HFF-Myc (cell line): ENCODE measurements around the gene MCTP1.

Experiments used
- DNase-seq: peaks from one replicate; pipeline ENCODE4 v3.0.0-alpha.2; 2011; ENCODE audit warnings: low read depth; ENCODE audit errors: extremely low read depth
- H3K4me3 ChIP-seq: replicated peaks from 2 replicates; pipeline ENCODE4 v1.5.1; 2011; ENCODE audit warnings: low read depth, mild to moderate bottlenecking, control low read depth, low read length
- TF ChIP-seq, protein P1 (sequence below): IDR thresholded peaks from 2 replicates; pipeline ENCODE4 v1.5.1; 2012; ENCODE audit warnings: mild to moderate bottlenecking, low read depth, low read length, control low read depth; ENCODE audit errors: missing control alignments

Gene MCTP1

DNA sequence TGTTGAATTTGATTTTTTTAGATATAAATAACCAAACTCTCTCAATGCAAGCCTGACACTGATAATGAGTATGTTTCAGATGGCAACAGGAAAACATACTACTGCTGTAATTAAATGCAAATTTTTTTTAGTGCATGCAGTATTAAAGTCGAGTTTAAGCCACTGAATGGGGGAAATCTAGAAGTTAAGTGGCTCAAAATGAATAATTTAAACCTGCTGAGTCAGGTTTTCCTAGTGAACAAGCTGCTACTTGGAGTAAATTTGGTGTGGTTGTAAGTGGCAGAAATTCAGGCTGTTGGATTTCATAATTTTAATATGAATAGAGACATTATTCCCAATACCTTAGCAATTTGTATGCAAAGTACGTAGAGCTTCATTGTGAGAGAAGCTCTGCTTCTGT is 544.6 kb downstream of the MCTP1 start:
- TF ChIP-seq, protein P1, sequence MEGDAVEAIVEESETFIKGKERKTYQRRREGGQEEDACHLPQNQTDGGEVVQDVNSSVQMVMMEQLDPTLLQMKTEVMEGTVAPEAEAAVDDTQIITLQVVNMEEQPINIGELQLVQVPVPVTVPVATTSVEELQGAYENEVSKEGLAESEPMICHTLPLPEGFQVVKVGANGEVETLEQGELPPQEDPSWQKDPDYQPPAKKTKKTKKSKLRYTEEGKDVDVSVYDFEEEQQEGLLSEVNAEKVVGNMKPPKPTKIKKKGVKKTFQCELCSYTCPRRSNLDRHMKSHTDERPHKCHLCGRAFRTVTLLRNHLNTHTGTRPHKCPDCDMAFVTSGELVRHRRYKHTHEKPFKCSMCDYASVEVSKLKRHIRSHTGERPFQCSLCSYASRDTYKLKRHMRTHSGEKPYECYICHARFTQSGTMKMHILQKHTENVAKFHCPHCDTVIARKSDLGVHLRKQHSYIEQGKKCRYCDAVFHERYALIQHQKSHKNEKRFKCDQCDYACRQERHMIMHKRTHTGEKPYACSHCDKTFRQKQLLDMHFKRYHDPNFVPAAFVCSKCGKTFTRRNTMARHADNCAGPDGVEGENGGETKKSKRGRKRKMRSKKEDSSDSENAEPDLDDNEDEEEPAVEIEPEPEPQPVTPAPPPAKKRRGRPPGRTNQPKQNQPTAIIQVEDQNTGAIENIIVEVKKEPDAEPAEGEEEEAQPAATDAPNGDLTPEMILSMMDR, result no peak
- H3K4me3 ChIP-seq, result no peak overlapping the region
- no peak for DNase-seq

DNA sequence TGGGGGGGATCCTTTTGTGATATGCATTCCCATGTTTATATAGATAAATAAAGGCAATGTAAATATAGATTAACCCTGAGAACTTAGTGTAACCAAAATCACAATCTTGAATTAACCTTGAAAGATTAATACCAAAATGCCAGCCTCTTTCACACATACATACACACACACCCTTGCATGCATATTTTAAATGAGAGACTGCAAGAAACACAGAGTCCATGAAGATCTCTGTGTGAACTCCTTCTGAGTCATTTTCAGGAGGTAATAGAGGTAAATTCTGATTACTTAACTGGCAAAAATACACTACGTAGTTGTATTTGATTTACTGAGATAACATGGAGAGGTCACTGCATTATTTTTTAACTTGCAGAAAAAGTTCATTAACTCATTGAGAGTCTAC is 548.4 kb downstream of the MCTP1 start:
- H3K4me3 ChIP-seq, result no peak overlapping the region
- no peak for DNase-seq
- TF ChIP-seq, protein P1, result no peak

DNA sequence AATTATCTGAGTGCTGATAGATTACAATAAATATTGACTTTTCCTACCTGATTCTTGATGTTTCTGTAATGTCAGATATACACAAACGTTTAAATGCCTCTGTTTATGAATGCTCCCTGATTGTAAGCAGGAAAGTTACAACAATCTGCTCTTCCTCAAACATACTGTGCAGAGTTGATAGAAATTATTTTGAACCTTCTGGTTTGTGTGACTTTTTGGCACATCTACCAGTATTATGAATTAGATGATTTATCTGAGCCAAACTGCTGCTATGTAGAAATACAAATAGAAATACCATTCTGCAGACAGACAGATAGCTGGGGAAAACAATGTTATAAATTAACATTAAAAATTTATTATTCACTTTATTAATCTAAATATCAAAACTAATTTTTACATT is 553.4 kb downstream of the MCTP1 start:
- H3K4me3 ChIP-seq, result no peak overlapping the region
- TF ChIP-seq, protein P1, result no peak
- DNase-seq, result no peak

DNA sequence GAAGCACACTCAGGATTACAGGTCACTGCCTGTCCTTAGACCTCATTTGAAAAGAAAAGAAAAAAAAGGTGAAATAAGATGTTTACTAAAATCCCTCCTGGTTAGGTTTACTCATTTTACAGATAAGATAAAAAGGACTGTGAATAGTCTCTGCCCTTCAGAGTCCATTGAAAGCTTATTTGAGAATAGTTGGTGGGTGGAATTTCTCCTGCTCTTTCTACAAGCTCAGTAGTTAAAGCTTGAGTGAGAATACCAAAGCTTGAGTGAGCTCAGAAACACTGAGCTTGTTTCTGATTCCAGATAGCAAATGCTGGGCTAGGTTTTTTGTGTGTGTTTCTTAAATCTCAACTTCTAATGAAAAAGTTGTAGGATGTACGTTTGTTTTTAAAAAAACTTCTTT is 559.8 kb downstream of the MCTP1 start:
- TF ChIP-seq, protein P1, result no peak
- DNase-seq, result no peak
- no peak overlapping the region for H3K4me3 ChIP-seq

DNA sequence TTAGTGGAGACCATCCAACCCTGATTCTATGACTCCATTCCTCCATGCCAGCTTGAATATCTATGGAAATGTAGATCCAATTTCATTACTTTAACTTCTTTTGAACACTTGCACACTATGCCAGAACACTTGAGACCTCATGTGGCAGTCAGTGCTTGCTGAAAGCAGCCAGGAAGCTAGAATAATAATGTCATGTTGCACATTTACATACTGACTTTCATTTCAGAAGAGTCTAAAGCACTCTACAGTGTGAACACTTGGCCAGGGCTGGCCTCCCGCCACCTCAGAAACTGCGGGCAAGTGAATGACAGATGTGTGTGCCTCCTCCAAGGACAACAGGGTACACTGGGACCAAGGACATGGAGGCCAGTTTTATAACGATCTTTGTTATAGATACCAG is 569.1 kb downstream of the MCTP1 start:
- H3K4me3 ChIP-seq, result no peak overlapping the region
- DNase-seq, result no peak
- TF ChIP-seq, protein P1, result no peak

DNA sequence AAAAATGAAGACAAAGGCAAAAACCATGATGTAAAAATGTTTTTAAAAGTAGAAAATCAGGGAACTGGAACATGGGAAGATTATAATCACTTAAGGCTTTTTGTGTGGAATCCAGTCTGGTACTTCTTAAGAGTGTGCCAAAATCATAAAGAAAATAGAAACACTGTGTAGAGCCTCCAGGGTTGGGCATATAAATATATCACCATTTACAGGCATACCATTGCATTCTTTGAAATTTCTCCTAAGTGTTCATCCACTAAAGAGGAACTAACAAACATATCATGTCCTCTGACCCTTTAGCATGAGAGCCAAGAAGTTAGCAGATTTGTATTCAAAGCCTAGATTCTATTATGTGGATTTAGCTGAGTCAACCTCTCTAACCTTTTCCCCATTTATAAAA is 573.1 kb downstream of the MCTP1 start:
- TF ChIP-seq, protein P1, result no peak
- no peak overlapping the region for H3K4me3 ChIP-seq
- DNase-seq, result no peak

DNA sequence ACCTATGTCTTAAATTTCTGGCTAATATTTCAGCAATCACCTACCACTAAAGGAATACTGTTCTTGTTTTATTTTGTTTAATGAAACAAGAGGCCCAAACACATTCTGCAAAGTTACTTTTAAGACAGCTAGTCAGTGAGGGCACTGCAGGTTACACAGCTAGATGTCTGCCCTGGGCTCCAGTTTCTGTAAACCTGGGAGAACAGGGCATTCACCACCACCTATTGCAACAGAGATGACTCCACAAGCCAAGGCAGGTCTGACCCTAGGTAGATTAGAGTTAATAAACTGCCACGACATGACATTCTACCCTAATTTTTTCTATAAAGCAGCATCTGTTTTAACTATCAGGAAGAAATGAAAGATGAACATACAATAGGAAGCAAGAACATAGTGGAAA is 575.6 kb downstream of the MCTP1 start:
- no peak overlapping the region for H3K4me3 ChIP-seq
- no peak for DNase-seq
- TF ChIP-seq, protein P1, result no peak
